Naive thymus-derived CD4-positive, alpha-beta T cell (primary cell): Measurements from ENCODE around the gene ADGRG4. TPM values are rescaled to one million over a fixed set of nuclear protein-coding genes. Genes with fewer than 3 reads are reported as not detected.

Experiments used
- ATAC-seq: fragments of 150-1000 bp; cut with Tn5 transposase; 2 replicates; pipeline ENCODE4 v1.10.0; 2021; ENCODE audit warnings: mild to moderate bottlenecking, moderate library complexity
- CTCF ChIA-PET: fragments of 350-600 bp; sonication (Branson Sonifier 250); formaldehyde crosslinking; loops from one replicate; lab custom pipeline; 2021; ENCODE audit warnings: antibody characterized with exemption; lab: Charles Lee
- POLR2A ChIA-PET: fragments of 350-600 bp; sonication (Branson Sonifier 250); formaldehyde crosslinking; loops from one replicate; lab custom pipeline; 2021; ENCODE audit warnings: antibody characterized with exemption, inconsistent platforms; lab: Charles Lee
- DNase-seq, 9 donors: peaks; one replicate each; pipeline versions ENCODE4 v3.0.0 to v3.0.0-alpha.2; 2020 to 2022; ENCODE audit warnings: mixed read lengths in 1 of 9
- H3K27ac ChIP-seq: one replicate; pipeline ENCODE4 v1.7.0; 2013; ENCODE audit warnings: mild to moderate bottlenecking, low read depth, low read length, moderate library complexity
- H3K27me3 ChIP-seq, 2 donors: one replicate each; pipeline ENCODE4 v1.7.0; 2013; ENCODE audit warnings: low read length in 2 of 2, mild to moderate bottlenecking in 2 of 2, moderate library complexity in 2 of 2; ENCODE audit not compliant: control insufficient read depth in 2 of 2, insufficient read depth in 2 of 2
- H3K36me3 ChIP-seq, 3 experiments: 1 replicate in 2 of 3; 2 replicates in 1 of 3; pipeline ENCODE4 v1.7.0; 2013; ENCODE audit warnings: low read length in 3 of 3, mild to moderate bottlenecking in 3 of 3, moderate library complexity in 1 of 3; ENCODE audit not compliant: insufficient read depth in 3 of 3, control insufficient read depth in 2 of 3
- H3K4me1 ChIP-seq, 2 donors: one replicate each; pipeline ENCODE4 v1.7.0; 2013; ENCODE audit warnings: low read length in 2 of 2, mild to moderate bottlenecking in 2 of 2, moderate library complexity in 1 of 2; ENCODE audit not compliant: control insufficient read depth in 2 of 2, insufficient read depth in 2 of 2
- H3K4me3 ChIP-seq: 2 replicates; pipeline ENCODE4 v1.7.0; 2013; ENCODE audit warnings: mild to moderate bottlenecking, low read length
- H3K9me3 ChIP-seq, 3 experiments: 1 replicate in 2 of 3; 2 replicates in 1 of 3; pipeline ENCODE4 v1.7.0; 2013; ENCODE audit warnings: low read length in 3 of 3; ENCODE audit not compliant: control insufficient read depth in 2 of 3
- H3K27ac Mint-ChIP-seq, 9 donors: one replicate each; pipeline ENCODE4 v1.8.0; 2020 to 2022; ENCODE audit warnings: mixed read lengths in 9 of 9, mild to moderate bottlenecking in 8 of 9, moderate library complexity in 5 of 9, inconsistent platforms in 2 of 9
- H3K27me3 Mint-ChIP-seq, 5 donors: one replicate each; pipeline ENCODE4 v1.8.0; 2021 to 2022; ENCODE audit warnings: mixed read lengths in 5 of 5, mild to moderate bottlenecking in 1 of 5
- H3K36me3 Mint-ChIP-seq, 5 donors: one replicate each; pipeline ENCODE4 v1.8.0; 2020 to 2022; ENCODE audit warnings: mixed read lengths in 5 of 5, mild to moderate bottlenecking in 3 of 5, inconsistent platforms in 1 of 5
- H3K4me1 Mint-ChIP-seq, 7 donors: one replicate each; pipeline ENCODE4 v1.8.0; 2020 to 2022; ENCODE audit warnings: mixed read lengths in 7 of 7, mild to moderate bottlenecking in 3 of 7, inconsistent platforms in 1 of 7
- H3K4me3 Mint-ChIP-seq, 10 donors: one replicate each; pipeline ENCODE4 v1.8.0; 2020 to 2022; ENCODE audit warnings: mild to moderate bottlenecking in 10 of 10, mixed read lengths in 10 of 10, moderate library complexity in 6 of 10, inconsistent platforms in 2 of 10
- H3K9me3 Mint-ChIP-seq, 11 donors: one replicate each; pipeline ENCODE4 v1.8.0; 2020 to 2022; ENCODE audit warnings: mixed read lengths in 11 of 11, mild to moderate bottlenecking in 4 of 11, inconsistent platforms in 1 of 11, moderate library complexity in 1 of 11
- intact Hi-C, 2 donors: fragments of 100-400 bp; cut with micrococcal nuclease; formaldehyde crosslinking; loops; one replicate each; pipeline ENCODE4 v1.15.1; 2023
- polyA plus RNA-seq, 2 donors: library from polyadenylated mRNA; unstranded; fragments of 300-500 nt; fragmentation: Illumina TruSeq; gene quantifications; one replicate each; pipeline ENCODE4 v1.2.3, GENCODE V29; 2021
- total RNA-seq, 6 experiments: library from RNA in 5 of 6; stranded (reverse) in 5 of 6; gene quantifications; 1 replicate in 5 of 6; 2 replicates in 1 of 6; pipeline ENCODE4 v1.2.3 and lab custom pipeline; 2021 to 2026

The ADGRG4 gene
- total and polyA plus RNA-seq, 7 experiments from 2014 or later, result not detected

- Histone ChIP-seq H3K27ac (no peak overlapping the region), H3K4me1 (no peaks in the 10 kb centered on the region), H3K4me3 (no peak overlapping the region), H3K27me3 (no peaks in the 10 kb centered on the region), H3K36me3 (no peaks in the 10 kb centered on the region), H3K9me3 (no peaks in the 10 kb centered on the region)
- no peaks in the 10 kb centered on the region for H3K9me3 Mint-ChIP-seq
- no peak overlapping the region for H3K27ac Mint-ChIP-seq
- H3K4me1 Mint-ChIP-seq, result no peaks in the 10 kb centered on the region
- no peaks in the 10 kb centered on the region for H3K36me3 Mint-ChIP-seq
- no peak for DNase-seq
- ChIA-PET POLR2A (no interaction called here), CTCF (no interaction called here)
- peaks cover 0 to 8% (median 0%) of the 10 kb centered on the region in 5 donors for H3K27me3 Mint-ChIP-seq
- no peak for ATAC-seq
- no peak overlapping the region for H3K4me3 Mint-ChIP-seq
- intact Hi-C loops, result no loop called here
Observed at GRCh38 chrX:136307471-136307870, 6.7 kb downstream of the ADGRG4 start.

GRCh38 chrX:136310411-136310810, 9.6 kb downstream of the ADGRG4 start:
- H3K9me3 ChIP-seq, result no peaks in the 10 kb centered on the region
- no peaks in the 10 kb centered on the region for H3K9me3 Mint-ChIP-seq
- intact Hi-C loops, result no loop called here
- no peak overlapping the region for H3K27ac Mint-ChIP-seq
- ChIA-PET CTCF (no interaction called here), POLR2A (no interaction called here)
- no peak overlapping the region for H3K27ac ChIP-seq
- H3K4me1 ChIP-seq, result no peaks in the 10 kb centered on the region
- no peak for DNase-seq
- H3K36me3 ChIP-seq, result no peaks in the 10 kb centered on the region
- no peak for ATAC-seq
- H3K27me3 Mint-ChIP-seq, result peaks cover 0 to 8% (median 0%) of the 10 kb centered on the region in 5 donors
- H3K27me3 ChIP-seq, result no peaks in the 10 kb centered on the region
- no peak overlapping the region for H3K4me3 Mint-ChIP-seq
- no peak overlapping the region for H3K4me3 ChIP-seq
- no peaks in the 10 kb centered on the region for H3K4me1 Mint-ChIP-seq
- H3K36me3 Mint-ChIP-seq, result no peaks in the 10 kb centered on the region

- H3K4me3 Mint-ChIP-seq, result no peak overlapping the region
- no peaks in the 10 kb centered on the region for H3K9me3 Mint-ChIP-seq
- no peak overlapping the region for H3K27ac Mint-ChIP-seq
- no peak for DNase-seq
- no peak overlapping the region for H3K4me3 ChIP-seq
- ATAC-seq, result no peak
- H3K27ac ChIP-seq, result no peak overlapping the region
- no peaks in the 10 kb centered on the region for H3K27me3 Mint-ChIP-seq
- ChIA-PET POLR2A (no interaction called here), CTCF (no interaction called here)
- H3K36me3 Mint-ChIP-seq, result no peaks in the 10 kb centered on the region
- H3K27me3 ChIP-seq, result no peaks in the 10 kb centered on the region
- no peaks in the 10 kb centered on the region for H3K4me1 Mint-ChIP-seq
- no peaks in the 10 kb centered on the region for H3K36me3 ChIP-seq
- no peaks in the 10 kb centered on the region for H3K4me1 ChIP-seq
- H3K9me3 ChIP-seq, result no peaks in the 10 kb centered on the region
- intact Hi-C loops, result no loop called here
Observed at GRCh38 chrX:136318156-136318555, 17.4 kb downstream of the ADGRG4 start.

- intact Hi-C loops, result no loop called here
- no peaks in the 10 kb centered on the region for H3K27me3 ChIP-seq
- DNase-seq (no peak), ATAC-seq (no peak)
- no peaks in the 10 kb centered on the region for H3K9me3 Mint-ChIP-seq
- no peak overlapping the region for H3K4me3 Mint-ChIP-seq
- H3K36me3 Mint-ChIP-seq, result no peaks in the 10 kb centered on the region
- peak overlapping the region in 1 of 9 donors; percentile 5 for H3K27ac Mint-ChIP-seq
- ChIA-PET CTCF (no interaction called here), POLR2A (no interaction called here)
- H3K4me1 Mint-ChIP-seq, result no peaks in the 10 kb centered on the region
- no peaks in the 10 kb centered on the region for H3K27me3 Mint-ChIP-seq
- no peak overlapping the region for H3K27ac ChIP-seq
- no peak overlapping the region for H3K4me3 ChIP-seq
- no peaks in the 10 kb centered on the region for H3K36me3 ChIP-seq
- H3K9me3 ChIP-seq, result no peaks in the 10 kb centered on the region
- no peaks in the 10 kb centered on the region for H3K4me1 ChIP-seq
Observed at GRCh38 chrX:136318895-136319597, 18.3 kb downstream of the ADGRG4 start.

- no peak overlapping the region for H3K4me3 Mint-ChIP-seq
- no peaks in the 10 kb centered on the region for H3K4me1 Mint-ChIP-seq
- DNase-seq (no peak), ATAC-seq (no peak)
- ChIA-PET POLR2A (no interaction called here), CTCF (no interaction called here)
- H3K9me3 ChIP-seq, result no peaks in the 10 kb centered on the region
- H3K27ac ChIP-seq, result no peak overlapping the region
- H3K36me3 ChIP-seq, result no peaks in the 10 kb centered on the region
- H3K4me3 ChIP-seq, result no peak overlapping the region
- intact Hi-C loops, result no loop called here
- no peaks in the 10 kb centered on the region for H3K27me3 ChIP-seq
- no peaks in the 10 kb centered on the region for H3K9me3 Mint-ChIP-seq
- no peak overlapping the region for H3K27ac Mint-ChIP-seq
- no peaks in the 10 kb centered on the region for H3K27me3 Mint-ChIP-seq
- no peaks in the 10 kb centered on the region for H3K4me1 ChIP-seq
- no peaks in the 10 kb centered on the region for H3K36me3 Mint-ChIP-seq
Observed at GRCh38 chrX:136319600-136319999, 18.8 kb downstream of the ADGRG4 start.

- no peaks in the 10 kb centered on the region for H3K36me3 Mint-ChIP-seq
- Histone ChIP-seq H3K27me3 (no peaks in the 10 kb centered on the region), H3K9me3 (no peaks in the 10 kb centered on the region), H3K4me1 (no peaks in the 10 kb centered on the region), H3K4me3 (no peak overlapping the region), H3K27ac (no peak overlapping the region), H3K36me3 (no peaks in the 10 kb centered on the region)
- H3K9me3 Mint-ChIP-seq, result no peaks in the 10 kb centered on the region
- H3K27me3 Mint-ChIP-seq, result no peaks in the 10 kb centered on the region
- DNase-seq (no peak), ATAC-seq (no peak)
- peaks cover 0 to 2% (median 0%) of the 10 kb centered on the region in 7 donors for H3K4me1 Mint-ChIP-seq
- no peak overlapping the region for H3K4me3 Mint-ChIP-seq
- CTCF ChIA-PET, result no interaction called here
- no peak overlapping the region for H3K27ac Mint-ChIP-seq
- POLR2A ChIA-PET, result no interaction called here
- intact Hi-C loops, result no loop called here
Observed at GRCh38 chrX:136321532-136321931, 20.8 kb downstream of the ADGRG4 start.

- POLR2A ChIA-PET, result no interaction called here
- no peaks in the 10 kb centered on the region for H3K4me1 ChIP-seq
Observed at GRCh38 chrX:136322064-136322463, 21.3 kb downstream of the ADGRG4 start.

More at GRCh38 chrX:136322064-136322463, 21.3 kb downstream of the ADGRG4 start:
- Histone ChIP-seq H3K27me3 (no peaks in the 10 kb centered on the region), H3K9me3 (no peaks in the 10 kb centered on the region), H3K4me3 (no peak overlapping the region), H3K36me3 (no peaks in the 10 kb centered on the region), H3K27ac (no peak overlapping the region)
- H3K4me1 Mint-ChIP-seq, result peaks cover 0 to 2% (median 0%) of the 10 kb centered on the region in 7 donors
- DNase-seq (no peak), ATAC-seq (no peak)
- H3K27me3 Mint-ChIP-seq, result no peaks in the 10 kb centered on the region
- H3K9me3 Mint-ChIP-seq, result no peaks in the 10 kb centered on the region
- no peak overlapping the region for H3K4me3 Mint-ChIP-seq
- no peaks in the 10 kb centered on the region for H3K36me3 Mint-ChIP-seq
- H3K27ac Mint-ChIP-seq, result no peak overlapping the region
- CTCF ChIA-PET, result no interaction called here
- intact Hi-C loops, result no loop called here
